ENCODE data around the gene PDXK. TPM values are rescaled to one million over a fixed set of nuclear protein-coding genes. Genes with fewer than 3 reads are reported as not detected.

The PDXK gene
- total RNA-seq, 2 donors from 2014 or later = 155 to 188 TPM

GRCh38 chr21:43806017-43806710, 87.2 kb downstream of the PDXK start:
- H3K27ac ChIP-seq = no peak overlapping the region
- no peaks in the 10 kb centered on the region for H3K9me3 ChIP-seq
- no peak for DNase-seq
- no peaks in the 10 kb centered on the region for H3K4me1 ChIP-seq
- no peaks in the 10 kb centered on the region for H3K27me3 ChIP-seq
- H3K4me3 ChIP-seq = no peak overlapping the region
- no peaks in the 10 kb centered on the region for H3K36me3 ChIP-seq
- H3K9ac ChIP-seq (ENCODE audit: low read depth in 2 of 2, low read length in 2 of 2) = no peak overlapping the region
- no peak for TF ChIP-seq CTCF (IDR thresholded peaks at IDR 0.05)
- intact Hi-C loops (cut with DNase I) = loop anchor here (5.0 kb wide), 1 partner anchor 131 kb away; no protein-coding TSS in a partner anchor

GRCh38 chr21:43808367-43808766, 89.4 kb downstream of the PDXK start:
- no peak for DNase-seq
- no peak for TF ChIP-seq CTCF (IDR thresholded peaks at IDR 0.05)
- Histone ChIP-seq H3K4me1 (peaks cover 6% of the 10 kb centered on the region), H3K36me3 (no peaks in the 10 kb centered on the region), H3K4me3 (no peak overlapping the region), H3K9ac (ENCODE audit: low read depth in 2 of 2, low read length in 2 of 2) (no peak overlapping the region), H3K27ac (no peak overlapping the region), H3K9me3 (no peaks in the 10 kb centered on the region), H3K27me3 (no peaks in the 10 kb centered on the region)
- intact Hi-C loops (cut with DNase I) = loop anchor here (5.0 kb wide), 1 partner anchor 129 kb away; no protein-coding TSS in a partner anchor

GRCh38 chr21:43808832-43809251, 89.9 kb downstream of the PDXK start:
- Histone ChIP-seq H3K4me1 (peaks cover 6% of the 10 kb centered on the region), H3K36me3 (no peaks in the 10 kb centered on the region), H3K9ac (ENCODE audit: low read depth in 2 of 2, low read length in 2 of 2) (no peak overlapping the region), H3K4me3 (no peak overlapping the region), H3K27me3 (no peaks in the 10 kb centered on the region), H3K27ac (no peak overlapping the region), H3K9me3 (no peaks in the 10 kb centered on the region)
- DNase-seq = no peak
- TF ChIP-seq CTCF (IDR thresholded peaks at IDR 0.05) = no peak
- intact Hi-C loops (cut with DNase I) = loop anchor here (5.0 kb wide), 1 partner anchor 128 kb away; no protein-coding TSS in a partner anchor

- no peak for DNase-seq
- H3K9me3 ChIP-seq = no peaks in the 10 kb centered on the region
- H3K4me3 ChIP-seq = no peak overlapping the region
- intact Hi-C loops (cut with DNase I) = loop anchor here (5.0 kb wide), 1 partner anchor 128 kb away; no protein-coding TSS in a partner anchor
- no peak for TF ChIP-seq CTCF (IDR thresholded peaks at IDR 0.05)
- H3K27me3 ChIP-seq = no peaks in the 10 kb centered on the region
- H3K27ac ChIP-seq = no peak overlapping the region
- no peak overlapping the region for H3K9ac ChIP-seq (ENCODE audit: low read depth in 2 of 2, low read length in 2 of 2)
- H3K36me3 ChIP-seq = no peaks in the 10 kb centered on the region
- peaks cover 6% of the 10 kb centered on the region for H3K4me1 ChIP-seq
These were observed 90.4 kb downstream of the PDXK start for GRCh38 chr21:43809346-43809799.

GRCh38 chr21:43809853-43810504, 91.0 kb downstream of the PDXK start:
- Histone ChIP-seq H3K27ac (no peak overlapping the region), H3K4me1 (peaks cover 6% of the 10 kb centered on the region), H3K9ac (ENCODE audit: low read depth in 2 of 2, low read length in 2 of 2) (no peak overlapping the region), H3K27me3 (no peaks in the 10 kb centered on the region), H3K4me3 (no peak overlapping the region), H3K9me3 (no peaks in the 10 kb centered on the region), H3K36me3 (no peaks in the 10 kb centered on the region)
- no peak for DNase-seq
- intact Hi-C loops (cut with DNase I) = loop anchor here (1.0 to 5.0 kb wide), 3 partner anchors 52 to 165 kb away; no protein-coding TSS in a partner anchor
- TF ChIP-seq CTCF (IDR thresholded peaks at IDR 0.05) = no peak

Measured in colonic mucosa (tissue), 4 donors.